Activated CD4-positive, CD25-positive, alpha-beta regulatory T cell (primary cell): ENCODE results near the gene NXNL2.

Experiments used
- DNase-seq, 4 experiments: peaks; one replicate each; lab custom pipeline; 2025; lab: John Stamatoyannopoulos, UW

The NXNL2 gene

GRCh38 chr9:88578121-88579049 lies 43.4 kb downstream of the NXNL2 start:
- DNase-seq: peak; percentile 34 to 60 (median 48)

GRCh38 chr9:88579050-88579715 lies 44.2 kb downstream of the NXNL2 start:
- no peak for DNase-seq

GRCh38 chr9:88580961-88581360 lies 46.0 kb downstream of the NXNL2 start:
- DNase-seq: no peak

- no peak for DNase-seq
These were observed 49.1 kb downstream of the NXNL2 start for GRCh38 chr9:88583901-88584596.

- no peak for DNase-seq
These were observed 50.4 kb downstream of the NXNL2 start for GRCh38 chr9:88585426-88585825.

- DNase-seq: no peak
These were observed 51.5 kb downstream of the NXNL2 start for GRCh38 chr9:88586452-88586851.

GRCh38 chr9:88587182-88587581 lies 52.2 kb downstream of the NXNL2 start:
- no peak for DNase-seq

- no peak for DNase-seq
These were observed 53.1 kb downstream of the NXNL2 start for GRCh38 chr9:88587885-88588649.

GRCh38 chr9:88589656-88590055 lies 54.7 kb downstream of the NXNL2 start:
- DNase-seq: no peak

GRCh38 chr9:88590558-88591146 lies 55.7 kb downstream of the NXNL2 start:
- DNase-seq: no peak

GRCh38 chr9:88593537-88594185 lies 58.7 kb downstream of the NXNL2 start:
- DNase-seq: peak in 2 of 4 experiments; percentile 9 to 17
